NOMO-1 treated with DMSO at 0.1 percent for 48 hours (cell line): ENCODE measurements around the gene KHSRP.
"Not testable (repeated sequence)": the region's sequence is repeated elsewhere in the genome, so short reads cannot be mapped to it uniquely, and the experiment has no call there.

Experiments
- DNase-seq: peaks from one replicate; lab custom pipeline; 2025; ENCODE audit not compliant: unreplicated experiment; lab: John Stamatoyannopoulos, UW

Gene KHSRP

DNA sequence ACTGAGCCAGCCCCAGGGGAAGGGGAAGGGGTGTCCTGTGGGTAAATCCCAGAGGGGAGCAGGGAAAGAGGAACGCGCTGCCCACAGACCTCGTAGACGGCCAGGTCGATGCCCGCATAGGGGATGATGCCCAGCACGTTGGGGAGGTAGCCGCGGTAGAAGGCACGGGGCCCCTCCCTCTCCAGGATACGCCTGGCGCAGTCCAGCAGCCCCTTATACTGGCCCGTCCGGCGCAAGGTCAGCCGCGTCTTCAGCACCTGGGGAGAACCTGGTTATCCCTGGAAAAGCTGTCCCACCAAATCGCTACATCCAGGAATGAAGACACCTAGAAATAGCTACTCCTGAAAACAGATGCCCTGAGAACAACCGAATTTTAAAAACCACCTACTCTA, 27.6 kb upstream of the KHSRP start:
- DNase-seq = no peak

GRCh38 chr19:6451583-6452222, 27.1 kb upstream of the KHSRP start:
- no peak for DNase-seq

- DNase-seq = no peak
These were observed 25.6 kb upstream of the KHSRP start for GRCh38 chr19:6450166-6450565.

GRCh38 chr19:6448045-6448444, 23.4 kb upstream of the KHSRP start:
- DNase-seq = no peak

DNA sequence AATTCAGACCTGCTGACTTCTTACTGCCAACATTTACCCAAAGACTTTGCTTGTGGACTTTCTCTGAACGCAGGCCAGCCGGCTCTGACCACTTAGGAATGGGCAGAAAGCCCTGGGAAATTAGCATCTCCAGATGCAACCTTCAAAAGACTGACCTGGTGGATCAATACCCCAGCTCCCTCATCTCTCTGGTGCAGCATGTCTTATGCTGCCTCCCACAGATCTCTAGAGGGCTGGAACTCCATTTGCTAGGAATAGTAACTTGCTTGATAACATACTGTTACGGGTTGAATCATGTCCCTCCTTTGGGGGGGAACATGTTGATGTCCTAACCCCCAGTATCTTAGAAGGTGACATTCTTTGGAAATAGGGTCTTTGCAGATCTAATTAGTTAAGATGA, 21.8 kb upstream of the KHSRP start:
- DNase-seq = no peak

GRCh38 chr19:6443986-6444385, 19.4 kb upstream of the KHSRP start:
- no peak for DNase-seq

DNA sequence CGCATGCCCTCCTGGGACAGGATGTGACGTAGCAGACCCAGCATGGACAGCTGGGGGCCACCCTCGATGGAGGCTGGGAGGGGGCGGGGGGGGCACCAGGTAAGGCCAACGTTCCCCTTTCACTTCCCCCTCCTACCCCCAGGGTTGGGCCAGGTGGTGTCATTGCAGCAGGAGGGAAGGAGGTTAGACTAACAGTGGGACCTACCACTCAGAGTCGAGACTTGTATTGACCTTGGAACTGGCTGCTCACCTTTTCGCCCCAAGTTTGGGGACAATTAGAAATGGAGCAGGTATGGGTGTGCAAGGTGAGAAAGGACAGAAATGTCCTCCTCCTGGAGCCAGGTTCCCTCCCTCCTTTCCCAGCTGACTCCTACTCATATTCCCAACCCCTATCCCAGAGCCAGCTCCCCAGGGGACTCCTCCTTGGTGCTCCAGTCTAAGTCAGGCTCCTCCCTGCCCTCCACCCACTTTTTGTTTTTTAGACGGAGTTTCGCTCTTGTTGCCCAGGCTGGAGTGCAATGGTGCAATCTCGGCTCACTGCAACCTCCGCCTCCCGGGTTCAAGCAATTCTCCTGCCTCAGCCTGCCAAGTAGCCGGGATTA, 17.6 kb upstream of the KHSRP start:
- no peak for DNase-seq

- DNase-seq = no peak
These were observed 16.3 kb upstream of the KHSRP start for GRCh38 chr19:6440905-6441304.

GRCh38 chr19:6439743-6440142, 15.1 kb upstream of the KHSRP start:
- DNase-seq = no peak

DNA sequence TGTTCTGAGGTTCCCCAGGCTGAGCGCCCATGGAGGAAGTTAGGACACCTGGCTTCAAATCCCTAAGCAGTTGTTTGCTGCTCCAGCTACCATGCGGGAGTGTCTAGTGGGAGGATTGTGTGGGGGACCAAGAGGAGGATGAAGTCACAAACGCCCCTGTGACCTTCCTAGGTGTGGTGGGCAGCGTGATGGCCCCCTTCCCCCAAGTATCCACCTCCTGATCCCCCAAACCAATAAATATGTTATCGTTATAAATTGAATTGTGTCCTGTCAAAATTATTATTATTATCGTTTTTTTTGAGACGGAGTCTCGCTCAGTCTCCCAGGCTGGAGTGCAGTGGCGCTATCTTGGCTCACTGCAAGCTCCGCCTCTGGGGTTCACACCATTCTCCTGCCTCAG, 9.1 kb upstream of the KHSRP start, which contains the start of gene SLC25A41:
Gene SLC25A41, minus strand, starts transcription at position 101 of the 400 bp plus-strand sequence. Its CDS starts 70 bp downstream, at position 31.
- no peak for DNase-seq

- no peak for DNase-seq
These were observed 8.6 kb upstream of the KHSRP start for GRCh38 chr19:6433165-6433564.

- DNase-seq = no peak
These were observed 7.3 kb upstream of the KHSRP start for GRCh38 chr19:6431891-6432290.

- peak; percentile 58 for DNase-seq
These were observed 5.0 kb upstream of the KHSRP start for GRCh38 chr19:6429419-6430221.

DNA sequence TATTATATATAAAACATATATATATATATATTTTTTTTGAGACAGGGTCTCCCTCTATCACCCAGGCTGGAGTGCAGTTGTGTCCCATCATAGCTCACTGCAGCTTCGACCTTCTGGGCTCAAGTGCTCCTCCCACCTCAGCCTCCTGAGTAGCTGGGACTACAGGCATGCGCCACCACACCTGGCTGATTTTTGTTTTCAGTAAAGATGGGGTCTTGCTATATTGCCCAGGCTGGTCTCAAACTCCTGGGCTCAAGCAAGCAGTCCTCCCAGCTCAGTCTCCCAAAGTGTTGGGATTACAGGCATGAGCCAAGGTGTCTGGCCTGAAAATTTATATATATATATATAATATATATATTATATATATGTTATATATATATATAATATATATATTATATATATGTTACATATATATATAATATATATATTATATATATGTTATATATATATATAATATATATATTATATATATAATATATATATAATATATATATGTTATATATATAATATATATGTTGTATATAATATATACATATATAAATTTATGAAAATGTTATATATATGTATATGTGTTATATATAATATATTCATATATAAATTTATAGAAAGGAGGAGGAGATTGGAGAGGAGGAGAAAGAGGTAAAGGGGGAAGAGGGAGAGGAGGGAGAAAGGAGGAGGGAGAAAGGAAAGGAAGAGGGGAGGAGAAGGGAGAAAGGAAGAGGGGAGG, 4.2 kb upstream of the KHSRP start:
- DNase-seq = not testable (repeated sequence)

GRCh38 chr19:6427131-6427530, 2.5 kb upstream of the KHSRP start:
- DNase-seq = no peak

DNA sequence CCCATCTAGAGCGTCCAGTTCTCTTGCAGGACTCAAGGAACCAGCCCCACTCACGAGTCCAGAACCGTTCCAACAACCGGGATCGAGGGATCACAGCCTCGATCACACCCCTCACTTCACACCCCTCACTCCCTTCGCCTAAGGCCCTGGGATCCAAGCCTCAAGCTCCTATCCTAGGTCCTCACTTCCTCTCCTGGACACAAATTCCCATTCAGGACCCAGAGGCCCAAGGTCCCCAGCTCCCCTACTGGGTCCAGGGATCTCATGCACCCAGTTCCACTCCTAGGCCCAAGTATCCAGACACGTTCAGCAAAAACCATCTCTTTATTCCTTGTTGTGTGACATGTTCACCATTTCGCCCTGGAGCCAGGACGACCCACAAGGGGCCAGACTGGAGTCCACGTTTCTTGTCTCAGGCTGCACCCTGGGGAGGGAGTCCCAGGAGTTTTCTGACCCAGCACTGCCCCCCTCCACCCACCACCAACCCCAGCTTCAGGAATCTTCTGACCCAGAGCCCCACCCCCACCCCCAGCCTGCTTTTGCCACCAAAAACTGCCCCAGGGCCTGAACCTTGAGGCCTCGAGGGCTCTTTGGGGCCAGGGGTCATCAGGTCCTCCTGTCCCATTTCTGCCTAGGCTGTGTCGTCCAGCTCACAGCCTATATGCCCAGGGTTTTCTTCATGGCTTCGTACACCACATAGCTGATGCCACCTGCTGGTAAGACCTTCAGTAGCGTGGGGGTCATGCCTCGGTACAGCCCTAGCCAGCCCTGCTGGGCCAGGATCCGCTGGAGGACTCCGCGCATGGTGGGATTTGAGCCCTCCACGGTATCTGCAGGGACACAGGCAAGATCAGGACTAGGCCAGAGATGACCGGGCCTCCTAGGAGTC, 1.4 kb upstream of the KHSRP start:
- DNase-seq = no peak

DNA sequence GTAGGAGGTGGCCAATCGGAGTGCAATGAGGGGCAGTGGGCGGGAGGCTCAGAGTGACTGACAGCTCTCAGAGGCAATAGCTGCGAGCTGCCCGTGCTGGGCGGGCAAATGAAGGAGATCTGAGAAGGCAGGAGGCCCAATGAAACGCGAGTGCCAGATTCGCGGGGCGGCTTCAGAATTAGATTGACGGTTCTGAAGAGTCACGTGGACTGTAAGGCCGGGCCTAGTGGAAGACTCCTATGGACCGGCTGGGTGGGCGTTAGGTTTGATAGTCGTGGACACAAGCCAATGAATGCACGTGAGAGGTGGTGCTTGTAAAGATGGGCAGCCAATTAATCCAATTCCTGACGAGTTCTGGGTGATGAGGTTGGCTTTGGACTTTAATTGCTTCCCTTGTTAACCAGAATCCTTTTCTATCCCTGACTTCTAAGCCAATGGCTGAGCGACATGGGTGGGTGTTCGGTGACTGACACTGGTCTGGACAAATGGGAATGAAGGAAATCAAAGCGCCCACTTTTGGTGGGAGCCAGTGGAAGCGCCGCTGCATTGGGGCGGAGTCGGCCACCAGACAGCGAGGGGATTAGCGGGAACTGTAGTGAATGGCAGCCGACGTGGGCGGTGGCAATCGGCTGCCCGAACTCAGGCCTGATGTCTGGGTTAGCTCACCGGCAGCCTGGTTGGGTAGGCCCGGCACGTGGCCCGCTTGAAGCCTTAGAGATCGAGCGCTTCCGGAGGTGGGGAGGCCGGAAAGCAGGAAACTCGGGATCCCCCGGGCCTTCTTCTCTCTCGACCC, 524 bp upstream of the KHSRP start:
- DNase-seq = peak; percentile 100

GRCh38 chr19:6423499-6424194, 964 bp downstream of the KHSRP start:
- DNase-seq = peak; percentile 28
